Measurements from ENCODE around the gene BRIX1.
"Not testable (repeated sequence)": the region's sequence is repeated elsewhere in the genome, so short reads cannot be mapped to it uniquely, and the experiment has no call there.

BRIX1 gene

GRCh38 chr5:34967540-34967939 is 52.0 kb downstream of the BRIX1 start:
- no peak for DNase-seq (ENCODE audit: low spot score)

- no peak for DNase-seq (ENCODE audit: low spot score)
Measured at GRCh38 chr5:34968258-34968657, 52.7 kb downstream of the BRIX1 start.

GRCh38 chr5:34970552-34970951 is 55.0 kb downstream of the BRIX1 start:
- no peak for DNase-seq (ENCODE audit: low spot score)

DNA sequence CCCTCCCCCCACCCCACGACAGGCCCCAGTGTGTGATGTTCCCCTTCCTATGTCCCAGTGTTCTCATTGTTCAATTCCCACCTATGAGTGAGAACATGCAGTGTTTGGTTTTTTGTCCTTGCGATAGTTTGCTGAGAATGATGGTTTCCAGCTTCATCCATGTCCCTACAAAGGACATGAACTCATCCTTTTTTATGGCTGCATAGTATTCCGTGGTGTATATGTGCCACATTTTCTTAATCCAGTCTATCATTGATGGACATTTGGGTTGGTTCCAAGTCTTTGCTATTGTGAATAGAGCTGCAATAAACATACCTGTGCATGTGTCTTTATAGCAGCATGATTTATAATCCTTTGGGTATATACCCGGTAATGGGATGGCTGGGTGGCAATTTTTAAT is 56.1 kb downstream of the BRIX1 start:
- DNase-seq (ENCODE audit: low spot score): not testable (repeated sequence)
